ENCODE results near the gene FAM234B. TPM values are rescaled to one million over a fixed set of nuclear protein-coding genes. Genes with fewer than 3 reads are reported as not detected.
A peak's percentile ranks its signal among the peaks of the same experiment; 100 is the strongest.
"Not testable (repeated sequence)": the region's sequence is repeated elsewhere in the genome, so short reads cannot be mapped to it uniquely, and the experiment has no call there.

The FAM234B gene
- total RNA-seq, 2 donors from 2014 or later: 7.2 to 10.1 TPM

DNA sequence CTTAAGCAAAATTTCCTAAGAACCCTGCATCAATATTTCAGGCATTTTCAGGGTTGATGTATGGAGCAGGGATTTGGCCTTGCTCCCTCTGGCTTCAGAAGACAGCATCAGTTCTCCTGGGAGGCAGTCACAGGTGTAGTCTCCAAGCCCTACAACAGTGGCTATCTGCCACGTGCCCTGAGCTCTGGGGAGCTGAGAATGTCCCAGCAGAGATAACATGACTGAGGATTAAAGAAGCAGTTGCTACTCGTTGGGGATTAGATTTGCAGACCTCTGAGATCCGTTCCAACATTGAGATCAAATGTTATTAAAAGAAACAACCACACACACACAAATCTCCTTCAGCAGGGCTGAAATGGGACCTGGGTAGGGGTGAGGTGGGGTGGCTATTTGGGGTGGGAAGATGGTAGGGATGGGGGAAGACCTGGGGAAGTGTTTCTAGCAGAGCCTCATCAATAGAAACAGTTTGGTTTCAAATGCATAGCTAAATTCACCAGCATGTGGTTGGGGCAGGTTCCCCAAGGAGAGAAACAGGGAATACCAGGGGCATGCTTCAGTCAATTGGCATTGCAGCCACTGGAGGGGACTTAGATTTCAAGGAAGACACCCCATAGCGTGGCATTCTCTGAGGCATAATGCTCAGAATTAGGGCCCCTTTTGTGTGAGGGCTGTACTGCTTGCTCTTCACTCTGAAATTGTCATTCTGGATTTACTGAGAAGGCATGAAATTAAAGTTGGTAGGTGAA lies 15.2 kb upstream of the FAM234B start:
- Mint-ChIP-seq H3K36me3 (no peaks in the 10 kb centered on the region), H3K4me1 (ENCODE audit: low read depth in 2 of 2) (no peaks in the 10 kb centered on the region), H3K27me3 (peaks cover 8 to 22% of the 10 kb centered on the region in 2 donors), H3K27ac (no peak overlapping the region), H3K9me3 (no peaks in the 10 kb centered on the region), H3K4me3 (no peak overlapping the region)
- no peak for DNase-seq (ENCODE audit: low spot score)
- ATAC-seq: no peak

DNA sequence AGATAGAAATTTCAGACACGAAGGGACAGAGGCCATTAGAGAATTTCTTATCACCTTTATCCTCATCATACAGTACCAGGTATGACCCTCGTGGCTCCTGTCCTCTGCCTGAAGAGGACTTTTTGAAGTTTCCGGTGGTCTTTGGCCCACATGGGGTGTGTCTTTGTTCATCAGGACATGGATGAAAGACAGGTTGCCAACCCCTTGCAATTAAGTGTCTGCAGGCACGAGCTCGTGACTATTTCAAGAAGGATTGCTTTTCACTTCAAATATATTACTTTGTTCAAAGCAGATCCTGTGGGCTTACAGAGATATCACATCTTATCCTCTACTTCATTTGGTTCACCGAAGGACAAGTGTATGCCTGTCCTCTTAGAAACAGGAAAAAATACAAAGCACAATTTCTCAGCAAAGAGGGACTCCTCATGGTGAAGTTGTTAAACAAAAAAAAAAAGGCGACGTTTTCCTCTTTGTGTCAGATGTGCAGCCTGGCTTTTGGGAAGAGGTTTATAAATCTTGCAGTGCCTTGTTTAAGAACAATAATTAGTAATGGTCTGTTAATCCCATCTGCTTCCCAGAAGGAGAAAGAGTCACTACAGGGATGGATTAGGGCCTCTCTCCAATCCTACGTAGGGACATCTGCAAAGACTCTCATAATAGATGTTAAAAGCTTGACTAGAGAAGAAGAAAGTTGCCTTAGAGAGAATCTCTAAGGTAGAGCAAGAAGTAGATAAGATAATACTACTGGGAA lies 13.5 kb upstream of the FAM234B start:
- Mint-ChIP-seq H3K36me3 (no peaks in the 10 kb centered on the region), H3K4me3 (no peak overlapping the region), H3K27me3 (peaks cover 2 to 14% of the 10 kb centered on the region in 2 donors), H3K4me1 (ENCODE audit: low read depth in 2 of 2) (no peaks in the 10 kb centered on the region), H3K9me3 (no peaks in the 10 kb centered on the region), H3K27ac (no peak overlapping the region)
- DNase-seq (ENCODE audit: low spot score) (no peak), ATAC-seq (no peak)

GRCh38 chr12:13032164-13032563 lies 12.0 kb upstream of the FAM234B start:
- Mint-ChIP-seq H3K9me3 (no peaks in the 10 kb centered on the region), H3K4me1 (ENCODE audit: low read depth in 2 of 2) (no peaks in the 10 kb centered on the region), H3K4me3 (no peak overlapping the region), H3K27ac (no peak overlapping the region), H3K36me3 (no peaks in the 10 kb centered on the region), H3K27me3 (peaks cover 2 to 13% of the 10 kb centered on the region in 2 donors)
- DNase-seq (ENCODE audit: low spot score) (no peak), ATAC-seq (no peak)

DNA sequence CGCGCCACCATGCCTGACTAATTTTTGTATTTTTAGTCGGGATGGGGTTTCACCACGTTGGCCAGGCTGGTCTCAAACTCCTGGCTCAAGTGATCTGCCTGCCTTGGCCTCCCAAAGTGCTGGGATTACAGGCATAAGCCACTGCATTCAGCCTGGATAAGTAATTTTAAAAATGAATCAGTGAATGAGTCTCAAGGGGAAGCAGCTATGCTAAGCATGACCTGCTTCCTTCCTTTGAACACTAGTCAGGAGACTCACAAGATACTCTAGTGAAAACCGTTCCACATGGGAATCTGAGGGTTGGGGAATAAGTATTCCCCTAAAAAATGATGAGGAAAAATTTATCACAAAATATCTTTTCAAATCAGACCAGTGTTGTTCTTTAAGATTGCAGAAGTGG lies 10.7 kb upstream of the FAM234B start:
- no peak overlapping the region for H3K4me3 Mint-ChIP-seq
- no peaks in the 10 kb centered on the region for H3K36me3 Mint-ChIP-seq
- ATAC-seq (no peak), DNase-seq (ENCODE audit: low spot score) (no peak)
- H3K9me3 Mint-ChIP-seq: no peaks in the 10 kb centered on the region
- H3K27me3 Mint-ChIP-seq: peaks cover 2 to 21% of the 10 kb centered on the region in 2 donors
- no peak overlapping the region for H3K27ac Mint-ChIP-seq
- no peaks in the 10 kb centered on the region for H3K4me1 Mint-ChIP-seq (ENCODE audit: low read depth in 2 of 2)

DNA sequence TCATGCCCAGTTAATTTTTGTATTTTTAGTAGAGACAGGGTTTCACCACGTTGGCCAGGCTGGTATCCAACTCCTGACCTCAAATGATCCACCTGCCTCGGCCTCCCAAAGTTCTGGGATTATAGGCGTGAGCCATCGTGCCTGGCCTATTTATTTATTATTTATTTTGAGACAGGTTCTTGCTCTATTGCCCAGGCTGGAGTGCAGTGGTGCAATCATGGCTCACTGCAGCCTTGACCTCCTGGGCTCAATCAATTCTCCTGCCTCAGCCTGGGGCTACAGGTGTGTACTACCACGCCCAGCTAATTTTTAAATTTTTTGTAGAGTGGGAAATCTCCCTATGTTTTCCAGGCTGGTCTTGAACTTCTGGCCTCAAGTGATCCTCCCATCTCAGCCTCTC lies 8.8 kb upstream of the FAM234B start:
- peaks cover 2 to 25% of the 10 kb centered on the region in 2 donors for H3K27me3 Mint-ChIP-seq
- H3K9me3 Mint-ChIP-seq; ATAC-seq; H3K27ac Mint-ChIP-seq; H3K4me1 Mint-ChIP-seq (ENCODE audit: low read depth in 2 of 2); DNase-seq (ENCODE audit: low spot score); H3K36me3 Mint-ChIP-seq; H3K4me3 Mint-ChIP-seq: not testable (repeated sequence)

DNA sequence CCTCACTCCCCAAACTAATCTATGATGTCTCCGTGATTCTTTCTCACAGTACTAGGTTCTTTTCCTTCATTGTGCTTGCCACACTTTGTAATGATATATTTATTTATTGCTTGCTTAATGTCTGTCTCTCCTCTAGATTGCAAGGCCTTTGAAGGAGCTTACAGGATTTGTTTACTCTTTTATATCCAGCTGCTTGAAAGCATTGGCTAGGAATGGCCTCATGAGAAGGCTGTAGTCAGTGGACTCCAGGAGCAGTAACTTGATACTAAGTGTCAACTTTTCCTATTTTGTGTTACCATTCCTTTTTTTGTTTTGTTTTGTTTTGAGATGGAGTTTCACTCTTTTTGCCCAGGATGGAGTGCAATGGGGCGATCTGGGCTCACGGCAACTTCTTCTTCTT lies 7.3 kb upstream of the FAM234B start:
- H3K9me3 Mint-ChIP-seq: no peaks in the 10 kb centered on the region
- no peak for ATAC-seq
- no peak overlapping the region for H3K27ac Mint-ChIP-seq
- H3K27me3 Mint-ChIP-seq: peaks cover 5 to 25% of the 10 kb centered on the region in 2 donors
- DNase-seq (ENCODE audit: low spot score): no peak
- H3K36me3 Mint-ChIP-seq: no peaks in the 10 kb centered on the region
- H3K4me3 Mint-ChIP-seq: no peak overlapping the region
- no peaks in the 10 kb centered on the region for H3K4me1 Mint-ChIP-seq (ENCODE audit: low read depth in 2 of 2)

GRCh38 chr12:13038491-13039161 lies 5.6 kb upstream of the FAM234B start:
- Mint-ChIP-seq H3K4me3 (no peak overlapping the region), H3K36me3 (no peaks in the 10 kb centered on the region), H3K4me1 (ENCODE audit: low read depth in 2 of 2) (no peaks in the 10 kb centered on the region), H3K27me3 (peaks cover 7 to 31% of the 10 kb centered on the region in 2 donors), H3K9me3 (no peaks in the 10 kb centered on the region), H3K27ac (no peak overlapping the region)
- DNase-seq (ENCODE audit: low spot score): no peak
- no peak for ATAC-seq

DNA sequence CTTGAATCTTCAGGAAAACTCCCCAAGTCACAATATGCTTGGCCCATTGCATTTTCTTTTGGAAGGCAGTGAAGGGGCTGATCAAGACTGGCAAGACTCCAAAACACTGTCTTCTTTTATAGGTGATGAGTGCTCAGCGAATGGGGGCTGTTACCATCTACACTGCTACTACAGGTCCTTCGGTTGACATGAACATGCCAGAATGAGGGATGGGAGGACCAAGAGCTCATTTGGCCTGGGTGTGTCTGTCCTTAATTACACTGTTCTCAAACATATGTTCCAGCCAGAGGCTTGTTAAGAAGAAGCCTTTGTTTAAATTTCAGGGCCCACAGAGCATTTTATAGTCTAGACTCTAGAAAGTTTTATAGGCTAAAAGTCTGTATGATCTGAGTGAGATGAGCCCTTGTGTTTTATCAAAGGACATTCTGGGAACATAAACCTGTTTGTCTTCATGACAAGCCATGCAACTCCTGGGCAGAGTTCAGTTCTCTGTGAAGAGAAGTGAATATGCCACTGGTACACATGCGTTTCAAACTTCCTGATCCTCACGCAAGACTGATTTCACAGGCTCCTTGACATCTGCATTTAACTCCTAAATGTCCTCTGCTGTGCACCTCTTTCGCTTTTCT lies 4.7 kb upstream of the FAM234B start:
- H3K27me3 Mint-ChIP-seq: peaks cover 7 to 31% of the 10 kb centered on the region in 2 donors
- no peak for DNase-seq (ENCODE audit: low spot score)

DNA sequence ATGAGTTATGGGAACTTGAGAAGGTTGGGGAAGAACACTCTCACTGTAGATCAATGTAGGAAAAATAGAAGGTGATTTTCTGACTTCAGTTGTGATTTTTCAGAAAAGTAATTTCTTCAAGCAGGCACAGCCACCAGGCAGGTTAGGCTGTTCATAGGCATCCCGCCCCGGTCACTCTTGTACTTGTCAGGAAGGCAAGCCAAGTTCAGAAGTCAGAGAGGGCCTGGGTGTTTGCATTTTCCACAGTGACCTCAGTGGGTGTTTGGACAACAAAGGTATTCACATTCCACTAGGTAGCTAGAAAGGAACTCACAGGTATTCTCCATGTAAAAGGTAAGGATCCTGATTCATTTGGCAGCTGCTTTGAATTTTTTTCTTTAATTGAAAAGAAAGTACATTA lies 3.0 kb upstream of the FAM234B start:
- H3K27me3 Mint-ChIP-seq: peaks cover 5 to 31% of the 10 kb centered on the region in 2 donors
- no peaks in the 10 kb centered on the region for H3K9me3 Mint-ChIP-seq
- H3K4me1 Mint-ChIP-seq (ENCODE audit: low read depth in 2 of 2): peaks cover 4 to 6% of the 10 kb centered on the region in 2 donors
- no peaks in the 10 kb centered on the region for H3K36me3 Mint-ChIP-seq
- no peak overlapping the region for H3K4me3 Mint-ChIP-seq
- ATAC-seq: no peak
- DNase-seq (ENCODE audit: low spot score): no peak
- H3K27ac Mint-ChIP-seq: no peak overlapping the region

More for the DNA sequence above, 4.7 kb upstream of the FAM234B start:
- Mint-ChIP-seq H3K36me3 (no peaks in the 10 kb centered on the region), H3K9me3 (no peaks in the 10 kb centered on the region), H3K27ac (no peak overlapping the region), H3K4me3 (no peak overlapping the region), H3K4me1 (ENCODE audit: low read depth in 2 of 2) (peaks cover 3 to 4% of the 10 kb centered on the region in 2 donors)
- ATAC-seq: no peak

GRCh38 chr12:13042666-13043230 lies 1.4 kb upstream of the FAM234B start:
- H3K9me3 Mint-ChIP-seq: no peaks in the 10 kb centered on the region
- H3K27me3 Mint-ChIP-seq: peaks cover 5 to 19% of the 10 kb centered on the region in 2 donors
- ATAC-seq (no peak), DNase-seq (ENCODE audit: low spot score) (no peak)
- H3K4me3 Mint-ChIP-seq: peak overlapping the region; percentile 65
- H3K27ac Mint-ChIP-seq: no peak overlapping the region
- peaks cover 4 to 6% of the 10 kb centered on the region in 2 donors for H3K4me1 Mint-ChIP-seq (ENCODE audit: low read depth in 2 of 2)
- H3K36me3 Mint-ChIP-seq: no peaks in the 10 kb centered on the region

GRCh38 chr12:13044906-13045299 lies 722 bp downstream of the FAM234B start:
- peak overlapping the region; percentile 83 for H3K4me3 Mint-ChIP-seq
- DNase-seq (ENCODE audit: low spot score) (no peak), ATAC-seq (no peak)
- no peaks in the 10 kb centered on the region for H3K36me3 Mint-ChIP-seq
- peaks cover 5 to 8% of the 10 kb centered on the region in 2 donors for H3K27me3 Mint-ChIP-seq
- no peaks in the 10 kb centered on the region for H3K9me3 Mint-ChIP-seq
- peak overlapping the region in 1 of 2 donors; percentile 42 for H3K27ac Mint-ChIP-seq
- peaks cover 4 to 6% of the 10 kb centered on the region in 2 donors for H3K4me1 Mint-ChIP-seq (ENCODE audit: low read depth in 2 of 2)

- ATAC-seq: no peak
- Mint-ChIP-seq H3K4me3 (no peak overlapping the region), H3K27me3 (peaks cover 6 to 8% of the 10 kb centered on the region in 2 donors), H3K4me1 (ENCODE audit: low read depth in 2 of 2) (peaks cover 4 to 6% of the 10 kb centered on the region in 2 donors), H3K9me3 (no peaks in the 10 kb centered on the region), H3K27ac (no peak overlapping the region), H3K36me3 (no peaks in the 10 kb centered on the region)
- DNase-seq (ENCODE audit: low spot score): no peak
Observed at GRCh38 chr12:13045816-13046215, 1.6 kb downstream of the FAM234B start.

GRCh38 chr12:13046964-13047363 lies 2.8 kb downstream of the FAM234B start:
- ATAC-seq: peak in 1 of 2 donors; percentile 67
- Mint-ChIP-seq H3K4me3 (no peak overlapping the region), H3K36me3 (no peaks in the 10 kb centered on the region), H3K27ac (no peak overlapping the region), H3K9me3 (no peaks in the 10 kb centered on the region), H3K27me3 (peaks cover 6 to 10% of the 10 kb centered on the region in 2 donors), H3K4me1 (ENCODE audit: low read depth in 2 of 2) (peaks cover 4 to 8% of the 10 kb centered on the region in 2 donors)
- no peak for DNase-seq (ENCODE audit: low spot score)

All from natural killer cell treated with Interleukin-12 subunit alpha and Interleukin-12 subunit beta and Interleukin-15 and Interleukin-18, amount 100 ng/mL, for 72 hours (primary cell).